ENCODE results near the gene GPATCH4.

- no peak for TF ChIP-seq ISL1 (CRISPR knock-in tag; IDR thresholded peaks at IDR 0.05)
- no peak for TF ChIP-seq ZFP3 (CRISPR knock-in tag; IDR thresholded peaks at IDR 0.05)
- no peak for TF ChIP-seq ZC3H10 (CRISPR knock-in tag; IDR thresholded peaks at IDR 0.05)
- no peak for TF ChIP-seq PATZ1 (CRISPR knock-in tag; IDR thresholded peaks at IDR 0.05; ENCODE audit: borderline replicate concordance)
These were observed 17.7 kb upstream of the GPATCH4 start, which contains the start of gene HAPLN2 for GRCh38 chr1:156618853-156619581.
